H1 (cell line): Measurements from ENCODE around the gene CRYBG3. TPM values are rescaled to one million over a fixed set of nuclear protein-coding genes. Genes with fewer than 3 reads are reported as not detected.

Experiments
- JUN ChIP-seq: IDR thresholded peaks from 2 replicates; pipeline ENCODE4 v1.6.1; 2011; ENCODE audit warnings: low read depth, mild to moderate bottlenecking, improper control_type of control experiment, low read length
- KDM1A ChIP-seq: fragments of 200-600, 300-600 bp; sonication (generic); IDR thresholded peaks from 2 replicates; pipeline ENCODE4 v1.7.1; 2016; ENCODE audit warnings: mild to moderate bottlenecking, low read length, borderline replicate concordance
- RBBP5 ChIP-seq: IDR thresholded peaks from 2 replicates; pipeline ENCODE4 v1.7.1; 2012; ENCODE audit warnings: low read depth, mild to moderate bottlenecking, inconsistent platforms, low read length, moderate library complexity, borderline replicate concordance
- RNF2 ChIP-seq: fragments of 200-900, 300-1000 bp; sonication (generic); IDR thresholded peaks from 2 replicates; pipeline ENCODE4 v1.7.1; 2016; ENCODE audit warnings: borderline replicate concordance, low read depth, mild to moderate bottlenecking, antibody characterized with exemption, low read length; ENCODE audit not compliant: poor library complexity, severe bottlenecking; ENCODE audit errors: missing control alignments
- SAP30 ChIP-seq: fragments of 300-600 bp; sonication (generic); IDR thresholded peaks from 2 replicates; pipeline ENCODE4 v1.7.1; 2012; ENCODE audit warnings: low read length, moderate library complexity, mild to moderate bottlenecking, inconsistent platforms; ENCODE audit not compliant: insufficient read depth, insufficient replicate concordance
- USF2 ChIP-seq: IDR thresholded peaks from 2 replicates; pipeline ENCODE4 v1.6.1; 2011; ENCODE audit warnings: low read length, improper control_type of control experiment
- polyA plus RNA-seq, 7 experiments: library from polyadenylated mRNA; depleted of rRNA in 3 of 7; stranded (reverse) in 5 of 7; unstranded in 2 of 7; fragments of >200 nt in 5 of 7; fragments of 200-250 nt in 2 of 7; gene quantifications; 1 replicate in 5 of 7; 2 replicates in 1 of 7; 4 replicates in 1 of 7; pipeline versions ENCODE4 v1.2.1 to v1.2.3, GENCODE V29; 2011 to 2013; ENCODE audit warnings: missing spikeins in 2 of 7, mixed read lengths in 2 of 7
- total RNA-seq: library from RNA; stranded (reverse); fragmentation: NEBNext Ultra II Directional; extraction: Animal tissue kit (Norgen Biotek cat#: 25700); gene quantifications from 2 replicates; pipeline ENCODE4 v1.2.1, GENCODE V29; 2021

Gene CRYBG3
- total and polyA plus RNA-seq, 2 of the 8 experiments (the other 6 are each of a cell fraction or from before 2014, with no cell fraction given) = 2.1 to 8.0 TPM

- TF ChIP-seq JUN (no peak), RNF2 (no peak), RBBP5 (no peak), SAP30 (no peak), USF2 (no peak), KDM1A (no peak)
- TF ChIP-seq, all 59 proteins: peak for 0
These were observed 128.5 kb downstream of the CRYBG3 start (continued) for GRCh38 chr3:97950360-97950759.
